Activated naive CD4-positive, alpha-beta T cell treated with Interleukin-2 at 50 U/mL for 16 hours (primary cell): Measurements from ENCODE around the gene FAM227A.
"Not testable (repeated sequence)": the region's sequence is repeated elsewhere in the genome, so short reads cannot be mapped to it uniquely, and the experiment has no call there.

Experiments used
- DNase-seq: peaks from one replicate; pipeline ENCODE4 v3.0.0-alpha.2; 2020

Gene FAM227A

DNA sequence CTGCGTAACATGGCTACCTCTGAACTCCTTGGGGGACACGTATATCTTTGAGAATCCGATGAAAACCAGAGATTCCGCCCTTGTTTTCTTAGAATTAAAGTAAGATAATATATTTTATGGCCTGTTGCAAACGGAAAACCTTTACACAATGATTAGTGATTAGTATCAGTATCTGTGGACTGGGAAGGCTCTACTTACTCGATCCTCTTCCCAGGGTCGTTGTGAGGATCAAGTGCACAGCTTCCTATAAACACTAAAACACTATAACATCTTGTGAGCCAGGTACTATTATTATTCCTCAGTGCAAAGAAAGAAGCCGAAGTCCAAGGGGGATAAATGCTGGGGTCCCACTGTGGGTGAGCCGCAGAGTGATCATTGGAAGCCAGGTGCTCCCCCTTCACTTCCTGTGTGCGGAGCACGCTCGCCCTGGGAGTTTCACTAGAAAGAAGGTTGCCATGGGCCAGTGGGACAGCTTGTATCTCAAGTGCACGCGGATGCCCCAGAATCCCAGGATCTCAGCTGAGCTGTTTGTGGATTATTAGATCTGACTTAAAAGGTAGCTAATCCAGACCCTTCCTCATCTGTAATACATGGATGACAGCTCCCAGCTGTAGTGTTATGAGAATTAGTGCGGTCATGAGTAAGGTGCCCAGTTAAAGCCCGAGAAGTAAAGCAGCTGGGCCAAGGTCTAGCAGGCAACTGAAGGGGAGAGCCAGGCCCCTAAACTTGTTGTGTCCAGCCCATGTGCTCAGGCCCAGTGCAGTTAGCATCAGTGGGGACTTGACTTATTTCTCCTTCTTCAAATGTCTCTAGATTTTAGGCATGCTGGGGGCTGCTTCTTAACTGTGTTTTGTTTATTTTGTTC, 1.1 kb upstream of the FAM227A start:
- peak; percentile 37 for DNase-seq

- no peak for DNase-seq
Measured at GRCh38 chr22:38655519-38656255, 505 bp downstream of the FAM227A start.

DNA sequence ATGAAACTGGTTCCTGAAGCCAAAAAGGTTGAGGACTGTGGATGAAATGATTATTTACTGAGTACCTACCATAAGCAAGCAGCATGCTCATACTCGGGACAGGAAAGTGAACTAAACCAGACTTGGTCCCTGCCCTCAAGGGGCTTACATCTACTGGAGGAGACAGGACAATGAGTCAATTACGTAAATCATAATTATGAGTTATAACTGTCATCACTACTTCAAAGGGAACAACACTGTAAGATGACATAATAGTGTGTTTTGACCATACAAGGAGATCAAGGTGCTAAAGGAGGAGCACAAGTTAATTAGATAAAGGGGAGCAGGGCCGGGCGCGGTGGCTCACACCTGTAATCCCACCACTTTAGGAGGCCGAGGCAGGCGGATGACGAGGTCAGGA, 2.5 kb downstream of the FAM227A start:
- DNase-seq: no peak

GRCh38 chr22:38652859-38653258, 3.3 kb downstream of the FAM227A start:
- no peak for DNase-seq

DNA sequence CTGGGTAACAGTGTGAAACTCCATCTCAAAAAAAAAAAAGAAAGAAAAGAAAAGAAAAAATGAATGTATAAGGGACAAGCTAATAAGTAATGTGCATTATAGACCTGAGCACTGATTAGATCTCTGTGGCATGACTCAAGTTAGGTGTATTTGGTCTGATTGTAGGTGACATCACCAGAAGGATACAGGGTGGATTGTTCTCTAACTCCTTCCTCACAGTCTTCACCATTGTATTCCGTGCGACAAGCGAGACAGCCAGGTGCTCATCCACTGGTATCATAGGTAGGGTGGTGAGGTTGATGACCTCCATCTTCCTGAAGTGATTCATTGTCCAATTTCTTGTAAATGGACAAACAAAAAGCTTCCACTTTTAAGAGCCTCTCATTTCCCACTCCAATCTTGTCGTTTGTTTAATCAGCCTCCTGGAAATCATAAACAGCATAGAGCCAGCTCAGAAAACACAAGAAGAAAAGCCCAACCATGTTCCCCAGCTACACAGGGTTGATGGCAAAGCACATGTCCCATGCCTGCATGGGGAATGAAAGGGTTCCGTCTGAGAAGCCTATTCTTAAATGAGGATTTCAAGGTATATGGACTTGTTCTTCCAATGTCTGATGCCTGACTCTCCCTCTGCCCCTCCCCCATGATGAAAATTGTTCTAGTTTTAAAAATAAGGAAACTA, 6.2 kb downstream of the FAM227A start:
- no peak for DNase-seq

GRCh38 chr22:38645430-38645829, 10.8 kb downstream of the FAM227A start:
- DNase-seq: no peak

DNA sequence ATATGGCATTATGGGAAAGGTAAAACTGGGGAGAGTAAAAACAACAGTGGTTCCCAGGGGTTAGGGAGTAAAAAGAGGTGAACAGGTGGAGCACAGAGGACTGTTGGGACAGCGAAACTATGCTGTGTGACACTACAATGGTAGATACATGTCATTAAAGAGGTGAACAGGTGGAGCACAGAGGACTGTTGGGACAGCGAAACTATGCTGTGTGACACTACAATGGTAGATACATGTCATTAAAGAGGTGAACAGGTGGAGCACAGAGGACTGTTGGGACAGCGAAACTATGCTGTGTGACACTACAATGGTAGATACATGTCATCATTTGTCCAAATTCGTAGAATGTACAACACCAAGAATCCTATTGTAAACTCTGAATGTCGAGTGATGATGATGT, 11.9 kb downstream of the FAM227A start:
- DNase-seq: not testable (repeated sequence)

DNA sequence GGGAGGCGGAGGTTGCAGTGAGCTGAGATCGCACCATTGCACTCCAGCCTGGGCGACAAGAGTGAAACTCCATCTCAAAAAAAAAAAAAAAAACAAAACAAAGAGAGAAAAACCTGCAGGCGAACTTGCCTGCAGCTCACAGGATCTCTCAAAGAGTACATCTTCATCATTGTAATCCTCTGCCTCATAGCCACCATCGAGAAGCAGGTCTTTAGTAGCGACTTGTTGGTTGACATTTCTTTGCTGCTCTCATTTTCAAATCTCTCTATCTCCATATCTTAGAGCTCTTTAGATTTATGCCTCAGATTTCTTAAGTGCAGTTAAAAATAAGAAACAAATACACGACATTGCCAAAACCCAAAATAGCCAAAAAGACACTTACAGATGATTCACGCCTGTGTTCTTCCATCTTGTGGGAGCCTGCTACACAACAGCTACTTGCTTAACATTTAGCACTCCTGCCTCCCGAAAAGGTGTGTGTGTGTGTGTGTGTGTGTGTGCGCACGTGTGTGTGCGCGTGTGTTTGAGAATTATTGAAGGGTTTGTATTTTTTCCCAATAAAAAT, 14.6 kb downstream of the FAM227A start:
- DNase-seq: no peak

DNA sequence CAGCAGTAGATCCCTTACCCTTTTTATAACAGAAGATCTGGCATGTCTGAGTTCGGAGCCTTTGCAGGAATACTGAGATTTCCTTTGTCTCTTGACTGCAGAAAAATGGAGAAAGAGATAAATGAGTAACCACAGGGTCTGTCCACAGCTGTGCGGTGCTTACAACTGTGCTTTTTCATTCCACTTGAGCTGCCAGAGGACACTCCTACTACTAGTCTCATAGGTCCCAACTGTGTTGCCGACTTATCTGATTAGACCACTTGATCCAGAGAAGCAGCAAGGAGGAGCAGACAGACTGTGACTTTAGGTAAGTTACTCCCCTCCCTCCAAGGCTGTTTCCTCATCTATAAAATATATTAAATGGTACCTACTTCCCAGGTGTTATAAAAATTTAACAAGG, 17.5 kb downstream of the FAM227A start:
- DNase-seq: no peak

DNA sequence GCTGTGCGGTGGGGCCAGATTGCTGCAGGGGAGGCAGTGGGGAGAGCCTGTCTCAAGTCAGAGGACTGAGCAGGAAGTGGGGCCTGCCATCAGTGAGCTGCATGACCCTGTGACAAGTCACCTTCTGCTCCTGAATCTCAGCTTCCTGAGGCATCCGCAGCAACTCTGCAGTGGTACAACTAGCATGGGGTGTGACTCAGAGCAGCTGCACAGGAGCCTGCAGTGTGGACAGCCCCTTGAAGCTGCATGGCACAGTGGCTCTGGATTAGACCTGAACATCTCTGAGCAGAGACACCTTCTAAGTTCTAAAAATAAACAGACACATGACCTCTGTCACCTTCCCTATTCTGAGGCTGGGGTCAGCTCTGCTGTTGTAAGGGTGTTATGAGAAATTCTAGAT, 18.0 kb downstream of the FAM227A start:
- no peak for DNase-seq

- DNase-seq: no peak
Measured at GRCh38 chr22:38632528-38632927, 23.7 kb downstream of the FAM227A start.

DNA sequence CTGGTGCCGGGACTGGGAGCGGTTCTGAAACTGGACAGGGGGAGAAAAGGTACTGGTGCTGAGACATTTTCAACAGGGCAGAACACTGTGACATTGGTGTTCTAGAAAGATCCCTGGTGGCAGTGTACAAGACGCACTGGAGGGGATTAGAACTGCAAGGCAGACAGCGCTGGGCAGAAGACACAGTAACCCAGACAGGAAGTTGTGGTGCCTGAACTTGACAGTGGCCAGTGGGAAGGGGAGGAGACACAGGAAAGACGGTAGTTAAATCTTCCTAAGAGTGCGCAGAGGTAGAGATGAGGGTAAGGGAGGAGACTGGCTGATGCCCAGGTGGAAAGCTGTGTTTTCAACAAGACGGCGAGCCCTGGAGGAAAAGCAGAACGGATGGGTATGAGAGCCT, 24.5 kb downstream of the FAM227A start:
- no peak for DNase-seq

GRCh38 chr22:38629108-38629507, 27.1 kb downstream of the FAM227A start:
- no peak for DNase-seq

DNA sequence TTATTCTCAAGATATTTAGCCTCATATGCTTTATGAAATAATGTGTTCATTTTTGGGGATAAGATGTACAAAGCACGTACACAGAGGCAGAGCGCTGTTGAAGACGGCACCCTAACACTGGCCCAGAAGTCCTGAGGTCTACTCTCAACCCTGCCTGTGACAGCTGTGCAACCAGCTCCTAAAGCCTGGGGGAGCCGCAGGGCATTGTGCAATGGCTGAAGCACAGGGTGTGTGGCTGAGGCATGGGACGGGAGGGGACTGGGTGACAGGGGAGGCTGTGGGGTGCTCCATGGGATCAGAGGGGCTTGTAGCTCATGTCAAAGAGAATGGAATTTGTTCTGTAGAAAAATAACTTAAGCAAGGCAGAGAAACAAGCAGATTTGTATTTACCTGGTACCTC, 27.7 kb downstream of the FAM227A start:
- DNase-seq: no peak

- DNase-seq: no peak
Measured at GRCh38 chr22:38623351-38623750, 32.8 kb downstream of the FAM227A start.

DNA sequence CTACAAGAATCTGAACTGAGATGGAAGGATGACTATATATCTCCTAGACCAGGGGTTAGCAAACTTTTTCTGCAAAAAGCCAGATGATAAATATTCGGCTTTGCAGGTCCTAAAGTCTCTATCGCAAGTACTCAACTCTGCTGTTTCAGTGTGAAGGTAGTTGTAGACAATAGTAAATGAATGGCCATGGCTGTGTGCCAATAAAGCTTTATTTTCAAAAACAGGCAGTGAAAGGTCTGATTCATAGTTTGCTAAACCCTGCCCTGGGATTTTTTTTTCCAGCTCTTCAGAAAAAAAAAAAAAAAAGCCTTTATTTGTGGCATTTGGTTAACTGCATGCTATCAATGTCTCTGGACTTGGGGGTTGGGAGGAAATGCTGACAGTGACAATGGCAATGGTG, 37.5 kb downstream of the FAM227A start:
- no peak for DNase-seq

DNA sequence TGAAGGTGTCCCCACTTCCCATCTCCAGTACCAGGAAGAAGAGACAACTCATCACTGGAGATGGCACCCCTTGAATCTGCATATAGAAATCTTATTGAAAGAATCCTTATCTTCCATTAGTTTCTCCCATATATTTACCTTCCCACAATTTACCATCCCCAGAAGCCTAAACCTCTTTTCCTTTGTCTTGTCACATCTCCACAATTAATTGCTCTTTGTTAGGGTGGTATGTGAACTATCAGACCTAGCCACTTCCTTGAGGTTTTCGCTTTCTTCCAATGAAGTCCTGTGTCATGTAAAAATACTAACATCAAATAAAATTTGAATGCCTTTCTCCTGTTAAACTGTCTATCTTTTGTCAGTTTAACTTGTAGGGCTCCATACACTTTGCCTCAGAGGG, 37.9 kb downstream of the FAM227A start:
- DNase-seq: no peak

DNA sequence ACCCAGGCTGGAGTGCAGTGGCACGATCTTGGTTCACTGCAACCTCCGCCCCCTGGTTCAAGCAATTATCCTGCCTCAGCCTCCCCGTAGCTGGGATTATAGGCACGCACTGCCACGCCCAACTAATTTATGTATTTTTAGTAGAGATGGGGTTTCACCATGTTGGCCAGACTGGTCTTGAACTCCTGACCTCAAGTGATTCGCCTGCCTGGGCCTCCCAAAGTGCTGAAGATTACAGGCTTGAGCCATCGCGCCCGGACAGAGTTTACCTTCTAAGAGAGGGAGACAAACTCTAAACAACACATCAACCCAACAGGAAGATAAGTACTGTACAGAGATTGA, 41.2 kb downstream of the FAM227A start:
- not testable (repeated sequence) for DNase-seq

- no peak for DNase-seq
Measured at GRCh38 chr22:38614332-38615063, 41.7 kb downstream of the FAM227A start.

GRCh38 chr22:38613588-38613987, 42.6 kb downstream of the FAM227A start:
- no peak for DNase-seq

- no peak for DNase-seq
Measured at GRCh38 chr22:38612217-38613006, 43.8 kb downstream of the FAM227A start.

- no peak for DNase-seq
Measured at GRCh38 chr22:38611559-38611958, 44.6 kb downstream of the FAM227A start.
